GM21515 (cell line): Measurements from ENCODE around the gene DNAJC19.
A peak's percentile ranks its signal among the peaks of the same experiment; 100 is the strongest.
"Not testable (repeated sequence)": the region's sequence is repeated elsewhere in the genome, so short reads cannot be mapped to it uniquely, and the experiment has no call there.

Experiments used
- ATAC-seq: cut with Tn5 transposase; IDR thresholded peaks from one replicate; pipeline ENCODE4 v1.9.1; 2021; ENCODE audit not compliant: unreplicated experiment

DNAJC19 gene

DNA sequence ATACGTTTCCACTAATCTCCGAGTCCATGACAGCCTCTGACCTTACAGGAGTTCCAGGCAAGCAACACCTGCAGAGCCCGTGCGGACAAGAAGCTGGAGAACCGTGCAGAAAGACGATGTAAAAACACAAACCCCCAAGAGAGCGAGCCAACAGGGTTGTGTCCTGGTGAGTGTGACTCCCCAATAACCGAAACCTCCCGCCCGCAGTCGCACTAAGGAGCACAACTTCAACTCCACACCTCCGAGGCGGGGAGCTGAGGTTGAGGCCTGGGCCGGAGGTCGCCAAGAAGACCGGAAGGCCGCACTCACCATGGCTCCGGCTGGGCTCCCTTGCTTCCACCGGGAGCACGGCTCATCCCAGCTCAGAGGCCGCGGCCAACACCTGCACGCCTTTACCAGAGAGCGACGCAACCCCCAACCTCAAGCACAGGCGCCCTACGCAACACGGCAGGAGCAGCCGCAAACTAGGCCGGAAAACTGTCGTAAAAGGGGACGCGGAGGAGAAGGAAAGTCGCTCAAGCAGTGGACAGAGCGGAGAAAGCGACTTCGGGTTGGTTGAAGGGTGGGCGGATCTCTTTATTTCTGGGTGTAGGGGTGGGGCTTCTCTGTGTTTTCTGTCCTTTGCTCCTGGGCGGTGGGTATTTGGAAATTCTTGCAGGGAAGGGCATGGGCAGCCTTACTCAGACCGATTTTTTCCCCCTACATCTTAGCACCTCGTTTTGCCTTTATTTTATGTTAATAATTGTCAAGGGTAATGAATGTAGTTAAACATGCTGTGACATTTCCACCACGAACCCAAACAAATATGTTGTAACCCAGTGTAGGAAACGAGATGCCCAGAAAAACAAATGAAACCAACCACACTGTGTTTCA lies at the start of gene DNAJC19:
Gene DNAJC19 (minus strand): TSS at position 446 of the 873 bp plus-strand sequence. CDS start 134 bp downstream, at position 312.
- ATAC-seq = peak; percentile 96

DNA sequence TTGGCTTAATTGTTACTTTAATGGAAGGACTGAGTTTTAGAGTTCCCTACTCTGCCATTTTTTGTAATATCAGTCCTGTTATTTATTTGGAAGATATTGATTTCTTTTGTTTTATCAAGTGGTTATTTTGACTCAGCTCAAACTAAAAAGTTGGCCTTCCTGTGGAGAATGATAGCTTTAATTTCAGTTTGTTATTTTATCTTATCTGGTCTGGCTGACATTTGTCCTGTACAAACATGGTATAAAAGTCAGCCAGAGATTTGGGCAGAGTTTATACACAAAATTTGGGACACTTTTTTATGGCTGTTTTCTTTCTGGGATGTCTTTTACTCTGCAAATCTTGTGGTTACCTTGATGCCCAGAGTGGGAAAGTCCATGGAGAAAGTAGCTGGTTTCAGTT lies 41.4 kb upstream of the DNAJC19 start:
- ATAC-seq = no peak

DNA sequence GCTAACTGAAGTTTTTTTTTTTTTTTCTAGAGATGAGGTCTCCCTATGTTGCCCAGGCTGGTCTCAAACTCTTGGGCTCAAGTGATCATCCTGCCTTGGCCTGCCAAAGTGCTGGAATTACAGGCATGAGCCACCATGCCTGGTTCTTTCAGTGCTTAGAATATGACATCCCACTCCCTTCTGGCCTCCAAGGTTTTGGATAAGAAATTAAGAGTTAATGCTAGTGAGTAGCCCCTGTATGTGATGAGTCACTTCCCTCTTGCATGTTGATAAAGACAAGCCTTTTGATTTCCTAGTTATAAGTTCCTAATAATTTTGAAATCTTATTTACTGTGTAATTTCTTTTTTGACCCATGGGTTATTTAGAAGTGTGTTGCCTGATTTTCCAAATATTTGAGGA lies 35.7 kb upstream of the DNAJC19 start:
- ATAC-seq = no peak

DNA sequence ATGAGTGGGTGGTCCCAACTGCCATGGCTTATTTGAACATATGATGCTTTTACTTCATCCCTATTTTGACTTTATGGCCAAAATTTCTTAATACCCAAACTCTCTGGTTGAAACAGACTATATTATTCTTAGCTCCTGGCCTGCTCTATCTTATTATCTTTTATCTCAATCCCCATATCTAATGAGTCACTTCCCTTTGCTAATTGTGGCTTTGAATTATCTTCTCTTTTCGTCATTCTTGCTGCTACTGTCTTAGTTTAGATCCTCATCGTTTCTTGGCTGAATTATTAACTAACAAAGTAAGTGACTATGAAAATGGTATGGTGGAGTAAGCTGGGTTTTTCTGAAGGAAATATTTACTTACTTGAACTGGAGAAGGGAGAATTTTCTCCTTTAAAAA lies 28.2 kb upstream of the DNAJC19 start:
- no peak for ATAC-seq

DNA sequence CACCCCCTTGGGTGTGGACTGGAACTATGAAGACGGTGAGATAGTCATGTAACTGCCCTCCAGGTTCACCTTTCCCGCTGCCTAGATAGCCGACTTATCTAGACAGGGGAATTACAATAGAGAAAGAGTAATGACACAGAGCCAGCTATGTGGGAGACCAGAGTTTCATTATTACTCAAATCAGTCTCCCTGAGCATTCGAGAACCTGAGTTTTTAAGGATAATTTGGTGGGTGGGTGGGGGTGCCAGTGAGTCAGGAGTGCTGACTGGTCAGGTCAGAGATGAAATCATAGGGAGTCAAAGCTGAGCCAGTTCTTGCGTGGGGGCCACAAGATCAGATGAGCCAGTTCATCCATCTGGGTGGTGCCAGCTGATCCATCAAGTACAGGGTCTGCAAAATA lies 19.7 kb upstream of the DNAJC19 start:
- ATAC-seq = no peak

DNA sequence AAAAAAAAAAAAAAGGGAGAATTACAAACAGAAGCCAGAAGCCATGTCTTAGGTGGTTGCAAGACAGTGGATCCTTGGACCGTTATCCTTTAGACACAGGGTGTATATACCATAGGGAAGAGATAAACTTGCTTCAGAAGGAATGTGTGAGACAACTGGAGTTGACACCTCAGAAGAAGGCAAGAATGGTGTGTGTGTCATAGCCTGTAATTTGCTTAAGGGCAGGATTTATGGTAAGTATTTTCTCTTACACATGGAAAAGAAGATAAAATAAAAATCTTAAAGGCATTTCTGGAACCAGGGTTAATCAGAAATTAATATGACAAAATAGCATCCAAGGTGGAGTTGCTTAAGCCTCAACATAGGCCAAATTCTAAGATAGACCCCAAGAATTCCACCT lies 19.3 kb upstream of the DNAJC19 start:
- ATAC-seq = no peak

DNA sequence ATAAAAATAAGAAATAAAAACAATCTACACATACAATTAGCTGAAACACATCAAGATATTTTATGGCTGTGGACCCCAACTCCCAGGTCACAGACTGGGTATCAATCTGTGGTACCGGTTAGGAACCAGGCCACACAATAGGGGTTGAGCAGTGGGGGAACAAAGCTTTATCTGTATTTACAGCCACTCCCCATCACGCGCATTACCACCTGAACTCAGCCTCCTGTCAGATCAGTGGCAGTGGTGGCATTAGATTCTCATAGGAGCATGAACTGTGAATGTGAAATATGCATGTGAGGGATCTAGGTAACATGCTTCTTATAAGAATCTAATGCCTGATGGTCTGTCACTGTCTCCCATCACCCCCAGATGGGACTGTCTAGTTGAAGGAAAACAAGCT lies 17.7 kb upstream of the DNAJC19 start:
- no peak for ATAC-seq

DNA sequence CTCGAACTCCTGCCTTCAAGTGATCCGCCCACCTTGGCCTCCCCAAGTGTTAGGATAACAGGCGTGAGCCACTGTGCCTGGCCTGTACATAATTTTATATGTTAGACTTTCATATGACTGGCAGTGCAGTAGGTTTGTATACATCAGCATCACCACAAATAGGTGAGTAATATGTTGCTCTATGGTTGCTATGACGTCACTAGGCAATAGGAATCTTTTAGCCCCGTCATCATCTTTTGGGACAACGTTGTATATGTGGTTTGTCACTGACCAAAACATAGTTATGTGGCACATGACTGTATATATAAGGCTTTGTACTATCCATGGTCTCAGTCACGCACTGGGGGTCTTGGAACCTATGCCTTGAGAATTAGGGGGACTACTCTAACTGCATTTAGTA lies 17.0 kb upstream of the DNAJC19 start:
- no peak for ATAC-seq

DNA sequence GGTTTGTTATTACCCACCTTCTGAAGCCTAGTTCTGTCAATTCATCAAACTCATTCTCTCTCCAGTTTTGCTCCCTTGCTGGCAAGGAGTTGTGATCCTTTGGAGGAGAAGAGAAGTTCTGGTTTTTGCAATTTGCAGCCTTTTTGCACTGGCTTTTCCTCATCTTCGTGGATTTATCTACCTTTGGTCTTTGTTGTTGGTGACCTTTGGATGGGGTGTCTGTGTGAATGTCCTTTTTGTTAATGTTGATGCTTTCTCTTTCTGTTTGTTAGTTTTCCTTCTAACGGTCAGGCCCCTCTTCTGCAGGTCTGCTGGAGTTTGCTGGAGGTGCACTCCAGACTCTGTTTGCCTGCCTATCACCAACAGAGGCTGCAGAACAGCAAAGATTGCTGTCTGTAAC lies 13.9 kb upstream of the DNAJC19 start:
- ATAC-seq = not testable (repeated sequence)

DNA sequence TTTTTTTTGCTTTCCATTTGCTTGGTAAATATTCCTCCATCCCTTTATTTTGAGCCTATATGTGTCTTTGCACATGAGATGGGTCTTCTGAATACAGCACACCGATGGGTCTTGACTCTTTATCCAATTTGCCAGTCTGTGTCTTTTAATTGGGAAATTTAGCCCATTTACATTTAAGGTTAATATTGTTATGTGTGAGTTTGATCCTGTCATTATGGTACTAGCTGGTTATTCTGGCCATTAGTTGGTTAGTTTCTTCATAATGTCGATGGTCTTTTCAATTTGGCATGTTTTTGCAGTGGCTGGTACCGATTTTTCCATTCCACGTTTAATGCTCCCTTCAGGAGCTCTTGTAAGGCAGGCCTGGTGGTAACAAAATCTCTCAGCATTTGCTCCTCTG lies 12.8 kb upstream of the DNAJC19 start:
- ATAC-seq = not testable (repeated sequence)

DNA sequence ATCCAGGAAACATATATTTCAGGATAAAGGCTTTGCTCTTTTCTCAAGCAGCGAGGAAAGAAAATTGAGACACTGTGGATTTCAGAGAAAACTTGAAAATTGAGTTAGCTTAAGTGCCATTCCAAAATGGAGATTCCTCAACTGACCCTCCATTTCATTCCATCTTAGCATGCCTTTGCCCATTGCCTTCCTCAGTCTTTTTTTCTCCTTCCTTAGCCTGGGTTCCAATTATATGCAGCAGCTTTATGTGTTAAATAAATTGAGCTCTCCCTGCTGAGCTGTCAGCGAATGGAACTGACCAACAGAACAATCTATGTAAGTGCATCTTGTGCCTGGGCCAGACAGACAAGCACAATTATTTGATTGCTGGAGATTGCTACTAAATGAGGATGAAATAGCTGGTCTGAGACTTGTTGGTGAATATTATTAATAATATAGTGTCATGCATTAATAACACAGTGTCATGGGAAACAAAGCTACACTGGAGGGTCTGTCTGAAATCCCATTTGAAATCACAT lies 6.9 kb upstream of the DNAJC19 start:
- no peak for ATAC-seq

DNA sequence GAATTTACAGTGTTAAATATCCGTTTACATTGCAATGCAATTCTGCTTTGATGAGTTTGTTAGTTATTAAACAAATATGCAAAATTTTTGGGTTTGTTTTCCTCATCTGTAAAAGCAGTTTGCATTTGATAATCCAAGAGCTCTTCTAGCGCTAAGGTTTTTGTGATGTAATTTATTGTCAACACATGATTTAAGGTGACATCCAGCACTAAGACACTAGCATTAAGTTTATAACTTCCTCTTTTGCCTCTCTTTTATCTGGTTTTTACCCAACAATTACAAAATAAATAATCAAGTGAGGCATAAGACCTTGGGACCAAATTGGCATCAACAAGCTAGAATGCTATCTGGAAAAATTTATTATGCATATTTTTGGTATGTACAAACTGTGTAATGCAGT lies 969 bp upstream of the DNAJC19 start:
- no peak for ATAC-seq

DNA sequence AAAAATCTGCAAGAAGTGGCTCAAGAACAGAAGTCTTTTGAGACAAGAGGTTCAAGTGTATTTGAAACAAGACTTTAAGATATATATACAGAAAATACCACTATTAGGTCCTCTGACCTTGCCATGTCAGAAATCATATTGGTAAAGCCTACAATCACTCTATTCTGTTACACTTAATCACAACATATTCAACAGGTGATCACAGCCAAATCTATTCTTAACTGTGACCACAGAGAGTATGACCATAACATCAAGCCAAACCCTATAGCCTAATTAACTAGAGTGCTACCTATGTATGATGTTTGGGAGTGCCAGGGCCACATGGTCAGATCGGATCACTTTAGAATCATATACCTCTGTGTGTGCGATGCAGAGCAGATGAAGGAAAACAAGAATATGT lies 2.2 kb downstream of the DNAJC19 start:
- no peak for ATAC-seq

DNA sequence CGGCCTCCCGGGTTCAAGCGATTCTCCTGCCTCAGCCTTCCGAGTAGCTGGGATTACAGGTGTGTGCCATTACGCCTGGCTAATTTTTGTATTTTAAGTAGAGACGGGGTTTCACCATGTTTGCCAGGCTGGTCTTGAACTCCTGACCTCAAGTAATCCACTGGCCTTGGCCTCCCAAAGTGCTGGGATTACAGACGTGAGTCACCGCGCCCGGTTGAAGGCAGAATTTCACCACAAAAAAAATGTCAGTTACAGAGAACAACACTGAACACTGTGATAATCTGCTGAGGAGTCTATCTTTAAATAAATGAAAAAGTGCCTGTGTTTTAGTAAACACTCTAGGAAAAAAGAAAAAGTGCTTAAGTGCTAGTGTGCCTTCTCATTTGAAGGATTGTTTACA lies 3.2 kb downstream of the DNAJC19 start:
- ATAC-seq = not testable (repeated sequence)

DNA sequence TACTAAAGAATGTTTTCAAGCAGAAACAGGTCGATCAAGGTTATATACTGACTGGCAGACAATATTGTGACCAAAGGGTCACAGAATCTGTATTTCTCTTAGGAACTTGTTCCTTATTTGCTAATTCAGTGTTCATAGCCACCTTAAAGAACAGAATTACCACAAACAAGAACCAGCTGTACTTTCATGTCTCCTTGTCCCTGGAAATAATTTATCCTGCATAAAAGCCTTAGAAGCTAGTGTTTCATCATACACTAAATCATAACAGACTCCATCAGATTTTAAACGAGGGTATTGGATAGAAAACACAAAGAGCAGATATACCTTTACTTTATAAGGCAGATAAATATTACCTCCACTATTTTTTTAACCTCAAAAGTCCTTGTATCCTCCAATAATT lies 6.4 kb downstream of the DNAJC19 start:
- ATAC-seq = no peak

DNA sequence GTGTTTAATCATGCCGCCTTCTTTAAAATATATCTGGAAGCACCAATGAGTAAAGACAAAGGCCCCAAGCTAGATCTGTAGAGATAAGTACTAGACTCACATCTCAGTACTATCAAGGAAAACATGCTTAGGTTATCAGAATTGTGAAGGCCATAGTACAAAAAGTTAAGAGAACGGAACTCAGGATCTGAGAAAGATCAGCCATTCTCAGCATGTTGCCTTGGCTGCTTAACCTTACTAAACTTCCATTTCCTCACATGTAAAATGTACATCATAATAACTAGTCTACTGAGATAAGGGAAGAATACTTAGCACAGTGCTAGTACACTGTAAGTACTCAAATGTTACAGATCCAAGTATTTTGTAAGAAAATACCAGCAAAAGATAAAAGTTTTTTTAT lies 7.6 kb downstream of the DNAJC19 start:
- ATAC-seq = no peak

DNA sequence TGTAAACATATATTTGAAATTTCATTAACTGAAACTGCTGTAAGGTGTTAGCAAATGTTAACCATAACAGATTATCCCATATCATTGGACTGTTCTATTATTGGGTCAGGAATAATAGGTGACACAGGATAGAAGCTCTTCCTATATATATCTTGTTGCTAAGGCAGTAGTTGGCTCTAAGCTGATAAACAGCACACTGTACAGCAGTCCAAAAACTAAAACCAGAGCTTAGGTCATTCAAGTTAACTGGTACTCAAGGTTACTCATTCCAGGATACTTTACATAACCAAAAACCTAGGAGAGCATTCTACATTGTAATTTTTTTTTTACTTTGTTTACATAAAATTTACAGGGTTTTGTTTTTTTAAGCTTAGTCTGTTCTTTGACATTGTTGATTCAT lies 8.9 kb downstream of the DNAJC19 start:
- ATAC-seq = no peak

DNA sequence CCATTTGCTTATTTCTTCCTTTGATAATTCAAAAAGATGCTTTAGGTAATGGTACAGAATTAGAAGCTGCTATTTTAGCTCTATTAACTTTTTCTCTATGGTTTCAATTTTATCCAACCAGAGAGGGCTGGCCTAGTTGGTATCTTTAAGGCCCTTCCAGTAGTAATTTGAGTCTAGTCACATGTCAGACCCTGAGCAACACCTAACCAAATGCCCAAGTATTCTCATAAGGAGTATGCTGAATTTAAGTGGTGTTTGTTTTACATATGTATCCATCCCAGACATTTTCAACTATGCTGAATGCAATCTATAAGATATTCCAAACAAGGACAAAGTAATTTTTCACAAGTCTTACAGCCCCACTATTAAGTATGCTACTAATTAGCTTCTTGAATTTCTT lies 9.6 kb downstream of the DNAJC19 start:
- ATAC-seq = no peak

DNA sequence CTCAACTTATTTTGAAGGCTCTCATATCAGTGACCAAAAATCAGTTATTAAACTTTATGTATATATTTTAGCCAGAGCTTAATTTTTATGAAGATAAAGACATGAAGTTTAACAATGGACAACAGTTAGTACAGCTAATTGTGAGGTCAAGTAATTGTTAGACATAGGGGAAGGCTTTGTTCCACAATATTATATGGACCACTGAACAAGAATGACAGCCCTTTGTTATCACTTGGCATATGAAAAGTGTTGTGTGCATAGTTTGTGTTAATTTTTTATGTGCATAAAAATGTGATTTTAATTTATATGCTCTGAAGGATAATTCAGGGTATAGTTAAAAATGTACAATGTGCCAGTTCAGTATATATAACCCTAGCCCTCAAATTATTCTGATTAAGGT lies 12.0 kb downstream of the DNAJC19 start:
- ATAC-seq = no peak

DNA sequence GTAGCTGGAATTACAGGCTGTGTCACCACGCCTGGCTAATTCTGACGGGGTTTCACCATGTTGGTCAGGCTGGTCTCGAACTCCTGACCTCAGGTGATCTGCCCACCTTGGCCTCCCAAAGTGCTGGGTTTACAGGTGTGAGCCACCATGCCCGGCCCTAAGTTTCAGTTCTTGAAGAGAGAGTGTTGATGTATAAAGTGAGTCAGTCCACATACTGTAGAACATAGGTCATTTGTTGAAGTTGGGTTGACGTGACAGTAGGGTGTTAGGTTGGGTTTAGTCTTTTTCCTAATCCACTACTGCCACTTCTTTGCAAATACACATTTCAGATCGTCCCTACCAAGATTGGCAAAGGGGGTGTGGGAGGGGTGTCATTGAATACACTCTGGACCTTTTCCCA lies 15.2 kb downstream of the DNAJC19 start:
- ATAC-seq = no peak

DNA sequence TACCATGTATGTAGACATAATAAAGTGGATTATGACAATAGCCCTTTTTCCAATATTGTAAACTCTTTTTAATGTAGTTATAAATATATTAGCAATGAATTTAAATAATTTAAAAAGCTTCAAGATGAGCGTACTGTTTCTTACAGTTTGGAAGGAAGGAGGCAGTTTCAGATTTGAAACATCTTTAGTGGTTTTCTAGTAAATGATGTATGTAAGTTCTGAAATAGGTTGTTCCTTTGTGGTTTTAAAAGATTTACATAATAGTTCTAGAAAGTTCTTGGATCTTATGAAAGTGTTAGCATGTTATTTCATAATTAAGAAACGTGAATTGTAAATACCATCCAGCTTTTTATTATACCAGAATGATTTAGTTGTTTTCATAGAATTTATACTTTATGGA lies 16.0 kb downstream of the DNAJC19 start:
- peak; percentile 59 for ATAC-seq

DNA sequence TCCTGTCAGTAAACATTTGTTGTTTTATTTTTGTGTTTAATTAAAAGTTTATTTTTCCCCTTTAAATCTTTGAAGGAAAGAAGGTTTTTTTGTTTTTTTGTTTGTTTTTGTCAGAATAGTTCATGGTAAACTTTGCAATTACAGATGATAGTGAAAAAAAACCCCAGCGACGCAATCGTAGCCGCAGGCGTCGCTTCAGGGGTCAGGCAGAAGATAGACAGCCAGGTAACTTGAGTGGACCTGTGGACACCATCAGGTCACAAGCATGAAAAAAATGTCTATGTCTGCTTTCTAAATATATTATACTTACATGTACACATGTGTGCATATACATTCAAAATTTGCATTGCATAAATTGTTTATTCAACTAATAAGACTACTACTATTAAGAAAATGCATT lies 18.6 kb downstream of the DNAJC19 start:
- ATAC-seq = no peak

DNA sequence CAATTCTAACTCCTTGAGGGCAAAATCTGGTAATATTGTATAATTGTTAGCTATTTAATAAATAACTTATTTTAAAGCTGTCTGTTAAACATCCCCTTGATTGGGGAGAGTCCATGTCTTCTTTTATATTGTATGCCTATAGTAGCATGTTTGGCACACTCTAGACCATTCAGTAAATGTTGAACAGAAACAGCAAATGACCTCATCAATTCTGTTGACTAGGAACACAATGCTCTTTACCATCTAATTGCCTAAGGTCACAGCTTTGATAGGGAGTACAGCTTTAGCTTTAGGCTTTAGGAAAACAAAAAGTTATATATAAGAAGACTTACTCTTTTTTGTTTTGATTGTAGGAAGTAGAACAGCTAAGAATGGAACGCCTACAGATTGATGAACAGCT lies 27.0 kb downstream of the DNAJC19 start:
- ATAC-seq = no peak
